Activated gamma-delta T cell treated with Interleukin-2 at 50 U/mL for 16 hours (primary cell): ENCODE measurements around the gene IKBKG.
"Not testable (repeated sequence)": the region's sequence is repeated elsewhere in the genome, so short reads cannot be mapped to it uniquely, and the experiment has no call there.

Experiments
- DNase-seq: peaks from one replicate; pipeline ENCODE4 v3.0.0-alpha.2; 2020

The IKBKG gene

GRCh38 chrX:154607976-154608375 is 60.6 kb downstream of the IKBKG start:
- DNase-seq, result not testable (repeated sequence)

GRCh38 chrX:154608823-154609222 is 61.4 kb downstream of the IKBKG start:
- not testable (repeated sequence) for DNase-seq

GRCh38 chrX:154611146-154611545 is 63.7 kb downstream of the IKBKG start:
- not testable (repeated sequence) for DNase-seq

GRCh38 chrX:154613586-154613985 is 66.2 kb downstream of the IKBKG start:
- DNase-seq, result not testable (repeated sequence)
